Tibial nerve (tissue), 4 donors: Measurements from ENCODE around the gene NCAM1. TPM values are rescaled to one million over a fixed set of nuclear protein-coding genes. Genes with fewer than 3 reads are reported as not detected.

Source experiments
- DNase-seq, 2 donors: peaks; one replicate each; pipeline ENCODE4 v3.0.0-alpha.2; 2019; ENCODE audit warnings: low spot score in 2 of 2
- H3K27ac ChIP-seq, 4 donors: fragments of 200-600 bp; sonication (generic) in 3 of 4; one replicate each; pipeline ENCODE4 v1.5.1; 2017 to 2019; ENCODE audit warnings: mild to moderate bottlenecking in 1 of 4
- H3K27me3 ChIP-seq, 2 donors: fragments of 200-600 bp; sonication (generic) in 1 of 2; one replicate each; pipeline versions ENCODE4 v1.5.1 to v1.6.0; 2017 to 2019
- H3K36me3 ChIP-seq, 3 donors: fragments of 200-600 bp; sonication (generic); one replicate each; pipeline ENCODE4 v1.5.1; 2018 to 2019
- H3K4me1 ChIP-seq, 4 donors: fragments of 200-600 bp; sonication (generic) in 3 of 4; one replicate each; pipeline ENCODE4 v1.5.1; 2017 to 2019
- H3K4me3 ChIP-seq, 4 donors: fragments of 200-600 bp; sonication (generic) in 3 of 4; one replicate each; pipeline ENCODE4 v1.5.1; 2017 to 2019; ENCODE audit warnings: mild to moderate bottlenecking in 1 of 4, moderate library complexity in 1 of 4
- H3K9me3 ChIP-seq, 4 donors: fragments of 200-600 bp; sonication (generic) in 3 of 4; one replicate each; pipeline ENCODE4 v1.5.1; 2017 to 2019
- EP300 ChIP-seq, 2 donors: sonication (generic); formaldehyde crosslinking; IDR thresholded peaks; one replicate each; pipeline ENCODE4 v1.6.1; 2017; ENCODE audit warnings: antibody characterized with exemption in 2 of 2, mild to moderate bottlenecking in 1 of 2
- POLR2A ChIP-seq, 2 donors: fragments of 450-650 bp; IDR thresholded peaks; one replicate each; pipeline ENCODE4 v1.6.1; 2017; ENCODE audit warnings: antibody characterized with exemption in 2 of 2, mild to moderate bottlenecking in 2 of 2, moderate library complexity in 2 of 2
- WGBS, 2 donors: methylation state at CpG; one replicate each; pipeline ENCODE4 v1.1.5; 2018; 5-methylcytosine and 5-hydroxymethylcytosine counted together
- total RNA-seq, 4 donors: library from RNA; depleted of rRNA; stranded (reverse); fragments of >200 nt; gene quantifications; one replicate each; pipeline ENCODE4 v1.1.0, GENCODE V29; 2016
- TF ChIP-seq, protein P1 (sequence below), 5 experiments: fragments of 200-600 bp in 3 of 5; fragments of 450-650 bp in 2 of 5; sonication (generic) in 3 of 5; IDR thresholded peaks; one replicate each; pipeline ENCODE4 v1.5.1; 2016 to 2019; ENCODE audit warnings: antibody characterized with exemption in 5 of 5, mild to moderate bottlenecking in 3 of 5, moderate library complexity in 2 of 5

Gene NCAM1
- total RNA-seq, 4 donors from 2014 or later = 57.3 to 121 (median 76.1) TPM

DNA sequence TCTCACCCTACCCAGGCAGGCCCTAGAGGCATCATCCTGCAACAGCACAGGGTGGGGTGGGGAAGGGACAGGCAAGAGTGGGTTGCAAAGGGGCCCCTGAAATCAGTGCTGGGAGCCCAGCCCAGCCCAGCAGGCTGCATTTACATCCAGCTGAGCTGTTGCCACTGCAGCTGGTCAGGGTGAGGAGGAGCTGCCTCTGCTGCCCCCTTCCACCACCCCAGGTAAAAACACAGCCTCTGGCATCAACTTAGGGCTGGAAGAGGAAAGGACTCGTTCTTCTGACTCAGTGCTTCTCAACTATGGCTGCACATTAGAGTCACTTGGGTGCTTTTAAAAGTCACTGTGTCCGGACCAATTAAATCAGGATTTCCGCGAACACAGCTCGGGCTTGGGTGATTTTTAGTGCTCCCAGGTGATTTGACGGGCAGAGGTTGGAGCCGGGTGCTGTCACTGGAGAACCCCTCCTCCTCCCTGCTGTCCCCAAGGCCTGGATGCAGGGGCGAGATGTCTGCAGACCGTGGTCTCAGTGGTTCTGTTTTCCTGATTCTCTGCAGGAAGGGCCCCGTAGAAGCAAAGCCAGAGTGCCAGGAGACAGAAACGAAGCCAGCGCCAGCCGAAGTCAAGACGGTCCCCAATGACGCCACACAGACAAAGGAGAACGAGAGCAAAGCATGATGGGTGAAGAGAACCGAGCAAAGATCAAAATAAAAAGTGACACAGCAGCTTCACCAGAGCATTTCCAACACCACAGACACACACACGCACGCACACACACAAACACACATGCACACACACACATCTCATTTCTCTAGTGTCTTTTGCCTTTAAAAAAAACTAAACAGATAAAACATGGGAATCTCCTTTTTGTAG, 313.7 kb downstream of the NCAM1 start:
- 68 to 75% methylated on average over 19 of the region's 19 CpGs for WGBS, 2 donors
- H3K9me3 ChIP-seq = no peaks in the 10 kb centered on the region
- H3K36me3 ChIP-seq = peaks cover 0 to 21% (median 0%) of the 10 kb centered on the region in 3 donors
- DNase-seq = no peak
- no peaks in the 10 kb centered on the region for H3K27me3 ChIP-seq
- peaks cover 0 to 11% (median 0%) of the 10 kb centered on the region in 4 donors for H3K4me1 ChIP-seq
- TF ChIP-seq, protein P1, sequence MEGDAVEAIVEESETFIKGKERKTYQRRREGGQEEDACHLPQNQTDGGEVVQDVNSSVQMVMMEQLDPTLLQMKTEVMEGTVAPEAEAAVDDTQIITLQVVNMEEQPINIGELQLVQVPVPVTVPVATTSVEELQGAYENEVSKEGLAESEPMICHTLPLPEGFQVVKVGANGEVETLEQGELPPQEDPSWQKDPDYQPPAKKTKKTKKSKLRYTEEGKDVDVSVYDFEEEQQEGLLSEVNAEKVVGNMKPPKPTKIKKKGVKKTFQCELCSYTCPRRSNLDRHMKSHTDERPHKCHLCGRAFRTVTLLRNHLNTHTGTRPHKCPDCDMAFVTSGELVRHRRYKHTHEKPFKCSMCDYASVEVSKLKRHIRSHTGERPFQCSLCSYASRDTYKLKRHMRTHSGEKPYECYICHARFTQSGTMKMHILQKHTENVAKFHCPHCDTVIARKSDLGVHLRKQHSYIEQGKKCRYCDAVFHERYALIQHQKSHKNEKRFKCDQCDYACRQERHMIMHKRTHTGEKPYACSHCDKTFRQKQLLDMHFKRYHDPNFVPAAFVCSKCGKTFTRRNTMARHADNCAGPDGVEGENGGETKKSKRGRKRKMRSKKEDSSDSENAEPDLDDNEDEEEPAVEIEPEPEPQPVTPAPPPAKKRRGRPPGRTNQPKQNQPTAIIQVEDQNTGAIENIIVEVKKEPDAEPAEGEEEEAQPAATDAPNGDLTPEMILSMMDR (IDR thresholded peaks at IDR 0.05) = no peak
- TF ChIP-seq EP300 (IDR thresholded peaks at IDR 0.05) (no peak), POLR2A (IDR thresholded peaks at IDR 0.05) (no peak)
- H3K4me3 ChIP-seq = no peak overlapping the region
- H3K27ac ChIP-seq = peak overlapping the region in 1 of 4 donors; percentile 17

DNA sequence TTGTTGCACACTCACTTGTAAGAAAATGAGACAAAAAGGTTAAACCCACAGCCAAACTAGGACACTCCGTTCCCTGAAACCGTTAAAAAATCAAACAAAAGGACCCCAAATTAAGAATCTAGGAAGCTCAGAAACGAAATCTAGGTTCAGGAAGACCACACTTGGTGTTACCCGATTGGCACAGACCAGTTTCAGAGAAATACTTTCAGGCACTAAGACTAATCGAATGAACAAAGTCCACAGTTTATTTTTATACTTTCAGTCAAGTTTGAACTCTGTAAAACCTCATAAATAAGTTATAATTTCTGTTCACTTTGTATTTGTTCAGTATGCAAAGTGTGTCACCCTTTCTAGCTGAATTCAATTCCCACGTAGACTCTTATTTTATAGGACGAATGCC, 314.4 kb downstream of the NCAM1 start:
- H3K27me3 ChIP-seq = no peaks in the 10 kb centered on the region
- no peak overlapping the region for H3K4me3 ChIP-seq
- H3K36me3 ChIP-seq = peaks cover 0 to 14% (median 0%) of the 10 kb centered on the region in 3 donors
- no peak for DNase-seq
- peak overlapping the region in 1 of 4 donors; percentile 17 for H3K27ac ChIP-seq
- H3K4me1 ChIP-seq = peaks cover 0 to 11% (median 0%) of the 10 kb centered on the region in 4 donors
- TF ChIP-seq, protein P1 (IDR thresholded peaks at IDR 0.05) = no peak
- TF ChIP-seq EP300 (IDR thresholded peaks at IDR 0.05) (no peak), POLR2A (IDR thresholded peaks at IDR 0.05) (no peak)
- WGBS, 2 donors = 50 to 63% methylated on average over 7 of the region's 7 CpGs
- no peaks in the 10 kb centered on the region for H3K9me3 ChIP-seq

GRCh38 chr11:113276466-113276865, 315.2 kb downstream of the NCAM1 start:
- H3K4me3 ChIP-seq = no peak overlapping the region
- peaks cover 0 to 13% (median 0%) of the 10 kb centered on the region in 3 donors for H3K36me3 ChIP-seq
- TF ChIP-seq EP300 (IDR thresholded peaks at IDR 0.05) (no peak), POLR2A (IDR thresholded peaks at IDR 0.05) (no peak)
- TF ChIP-seq, protein P1 (IDR thresholded peaks at IDR 0.05) = no peak
- no peaks in the 10 kb centered on the region for H3K27me3 ChIP-seq
- H3K27ac ChIP-seq = no peak overlapping the region
- no peak for DNase-seq
- 56 to 57% methylated on average over 2 of the region's 2 CpGs for WGBS, 2 donors
- H3K4me1 ChIP-seq = peaks cover 0 to 11% (median 0%) of the 10 kb centered on the region in 4 donors
- H3K9me3 ChIP-seq = no peaks in the 10 kb centered on the region

DNA sequence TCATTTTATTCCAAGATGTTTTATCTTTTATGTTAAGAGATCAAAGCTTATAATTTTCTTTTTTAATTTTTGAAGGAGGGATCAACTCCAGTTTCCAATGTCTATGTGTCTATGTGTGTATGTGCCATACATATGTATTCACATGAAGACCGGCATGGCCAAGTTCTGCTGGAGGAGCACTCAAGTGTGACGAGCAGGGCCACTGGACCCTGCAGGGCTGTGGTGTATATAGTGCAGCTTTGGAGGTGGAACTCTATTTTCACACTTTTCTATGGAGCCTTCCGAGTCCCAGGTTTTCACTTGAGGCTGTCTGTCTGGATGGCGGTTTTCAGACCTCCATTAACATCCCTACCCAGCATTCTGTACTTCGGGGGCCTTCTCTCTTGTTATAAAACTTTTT, 316.7 kb downstream of the NCAM1 start:
- Histone ChIP-seq H3K36me3 (peaks cover 0 to 7% (median 0%) of the 10 kb centered on the region in 3 donors), H3K9me3 (no peaks in the 10 kb centered on the region), H3K4me1 (peaks cover 0 to 11% (median 0%) of the 10 kb centered on the region in 4 donors), H3K27ac (no peak overlapping the region), H3K4me3 (no peak overlapping the region), H3K27me3 (no peaks in the 10 kb centered on the region)
- TF ChIP-seq EP300 (IDR thresholded peaks at IDR 0.05) = no peak
- TF ChIP-seq, protein P1 (IDR thresholded peaks at IDR 0.05) = no peak
- TF ChIP-seq POLR2A (IDR thresholded peaks at IDR 0.05) = no peak
- DNase-seq = no peak
- WGBS, 2 donors = 96 to 97% methylated on average over 5 of the region's 5 CpGs

- DNase-seq = no peak
- Histone ChIP-seq H3K27ac (no peak overlapping the region), H3K27me3 (no peaks in the 10 kb centered on the region), H3K36me3 (peaks cover 0 to 3% (median 0%) of the 10 kb centered on the region in 3 donors), H3K4me1 (peaks cover 0 to 11% (median 0%) of the 10 kb centered on the region in 4 donors), H3K4me3 (no peak overlapping the region), H3K9me3 (no peaks in the 10 kb centered on the region)
- 88 to 90% methylated on average over 9 of the region's 9 CpGs for WGBS, 2 donors
- TF ChIP-seq, protein P1 (IDR thresholded peaks at IDR 0.05) = no peak
- no peak for TF ChIP-seq EP300 (IDR thresholded peaks at IDR 0.05)
- TF ChIP-seq POLR2A (IDR thresholded peaks at IDR 0.05) = no peak
Observed at GRCh38 chr11:113278481-113278880, 317.3 kb downstream of the NCAM1 start.
